Measurements from ENCODE around the gene MYPOP.

Gene MYPOP

GRCh38 chr19:45901912-45902650, at the start of gene MYPOP:
Gene MYPOP (minus strand): TSS chr19:45902613. CDS start chr19:45901773, 840 bp downstream.
- peak within 1 kb of the TSS; percentile 83 for H3K4me3 ChIP-seq (ENCODE audit: low read length)
- TF ChIP-seq CTCF (conservative IDR thresholded peaks at IDR 0.05; ENCODE audit: low read depth, low read length): no peak
- no peak for DNase-seq (ENCODE audit: low read depth)

- no peak for TF ChIP-seq CTCF (conservative IDR thresholded peaks at IDR 0.05; ENCODE audit: low read depth, low read length)
- H3K4me3 ChIP-seq (ENCODE audit: low read length): no peak overlapping the region
- DNase-seq (ENCODE audit: low read depth): no peak
Measured at GRCh38 chr19:45947926-45948325, 45.5 kb upstream of the MYPOP start.

GRCh38 chr19:45940515-45940805, 38.0 kb upstream of the MYPOP start:
- TF ChIP-seq CTCF (conservative IDR thresholded peaks at IDR 0.05; ENCODE audit: low read depth, low read length): no peak
- no peak overlapping the region for H3K4me3 ChIP-seq (ENCODE audit: low read length)
- DNase-seq (ENCODE audit: low read depth): no peak

- H3K4me3 ChIP-seq (ENCODE audit: low read length): no peak overlapping the region
- no peak for DNase-seq (ENCODE audit: low read depth)
- TF ChIP-seq CTCF (conservative IDR thresholded peaks at IDR 0.05; ENCODE audit: low read depth, low read length): no peak
Measured at GRCh38 chr19:45939792-45940514, 37.5 kb upstream of the MYPOP start.

GRCh38 chr19:45938733-45939319, 36.4 kb upstream of the MYPOP start:
- no peak overlapping the region for H3K4me3 ChIP-seq (ENCODE audit: low read length)
- no peak for TF ChIP-seq CTCF (conservative IDR thresholded peaks at IDR 0.05; ENCODE audit: low read depth, low read length)
- DNase-seq (ENCODE audit: low read depth): no peak

GRCh38 chr19:45935267-45935666, 32.9 kb upstream of the MYPOP start:
- TF ChIP-seq CTCF (conservative IDR thresholded peaks at IDR 0.05; ENCODE audit: low read depth, low read length): no peak
- no peak for DNase-seq (ENCODE audit: low read depth)
- no peak overlapping the region for H3K4me3 ChIP-seq (ENCODE audit: low read length)

All from retinal pigment epithelial cell (primary cell).